K562 (cell line): ENCODE results near the gene COL5A1. TPM values are rescaled to one million over a fixed set of nuclear protein-coding genes. Genes with fewer than 3 reads are reported as not detected.

Source experiments
- HDAC8 ChIP-seq: fragments of 450-650 bp; IDR thresholded peaks from 2 replicates; pipeline ENCODE4 v1.6.1; 2016; ENCODE audit warnings: mild to moderate bottlenecking, missing genetic modification characterization, moderate library complexity, missing compliant biosample characterization
- MXI1 ChIP-seq: IDR thresholded peaks from 2 replicates; pipeline ENCODE4 v1.6.1; 2011; ENCODE audit warnings: low read depth, mild to moderate bottlenecking, improper control_type of control experiment, low read length
- PATZ1 ChIP-seq: fragments of 250-450 bp; sonication (Bioruptor Pico); IDR thresholded peaks from 2 replicates; pipeline ENCODE4 v1.5.0; 2020; ENCODE audit warnings: mild to moderate bottlenecking, borderline replicate concordance
- TRIM24 ChIP-seq, 2 experiments: fragments of 450-650 bp; IDR thresholded peaks; 2 replicates each; pipeline ENCODE4 v1.6.1; 2016
- ZFP91 ChIP-seq: sonication (generic); formaldehyde crosslinking; IDR thresholded peaks from 2 replicates; pipeline ENCODE4 v1.8.0; 2022; ENCODE audit warnings: mild to moderate bottlenecking, missing genetic modification reagents
- ZNF780A ChIP-seq: fragments of 250-450 bp; sonication (Bioruptor Pico); IDR thresholded peaks from 2 replicates; pipeline ENCODE4 v1.5.0; 2021; ENCODE audit warnings: mild to moderate bottlenecking
- polyA plus RNA-seq, 8 experiments: library from polyadenylated mRNA; depleted of rRNA in 4 of 8; stranded (reverse) in 5 of 8; unstranded in 3 of 8; fragments of >200 nt; fragmentation: Nextera tagmentation in 2 of 8; fragmentation: Illumina TruSeq in 1 of 8; extraction: Ambion mirVana in 2 of 8; extraction: Trizol in 1 of 8; gene quantifications; 2 replicates each; pipeline versions ENCODE4 v1.2.1 to v1.2.3, GENCODE V29; 2011 to 2014; ENCODE audit warnings: inconsistent platforms in 1 of 8, missing spikeins in 1 of 8
- total RNA-seq, 7 experiments: library from RNA; depleted of rRNA in 6 of 7; stranded (reverse); fragments of >200 nt in 6 of 7; fragmentation: Illumina TruSeq in 2 of 7; extraction: Trizol in 2 of 7; gene quantifications; 2 replicates each; pipeline versions ENCODE4 v1.2.1 to v1.2.3, GENCODE V29; 2011 to 2021; ENCODE audit warnings: low replicate concordance in 1 of 7

Gene COL5A1
- total and polyA plus RNA-seq, 9 of the 15 experiments (the other 6 are each of a cell fraction or from before 2014, with no cell fraction given): under 0.01 to 0.13 (median 0.04) TPM; not detected in 6

GRCh38 chr9:134648701-134649530, 7.3 kb downstream of the COL5A1 start (continued):
- no peak for TF ChIP-seq TRIM24 (IDR thresholded peaks at IDR 0.05)
- TF ChIP-seq ZNF780A (CRISPR knock-in tag): no peak
- TF ChIP-seq PATZ1 (CRISPR knock-in tag): no peak
- TF ChIP-seq HDAC8 (tag): no peak
- no peak for TF ChIP-seq ZFP91
- TF ChIP-seq MXI1: no peak
